ENCODE results near the gene UBE4B.

The UBE4B gene

DNA sequence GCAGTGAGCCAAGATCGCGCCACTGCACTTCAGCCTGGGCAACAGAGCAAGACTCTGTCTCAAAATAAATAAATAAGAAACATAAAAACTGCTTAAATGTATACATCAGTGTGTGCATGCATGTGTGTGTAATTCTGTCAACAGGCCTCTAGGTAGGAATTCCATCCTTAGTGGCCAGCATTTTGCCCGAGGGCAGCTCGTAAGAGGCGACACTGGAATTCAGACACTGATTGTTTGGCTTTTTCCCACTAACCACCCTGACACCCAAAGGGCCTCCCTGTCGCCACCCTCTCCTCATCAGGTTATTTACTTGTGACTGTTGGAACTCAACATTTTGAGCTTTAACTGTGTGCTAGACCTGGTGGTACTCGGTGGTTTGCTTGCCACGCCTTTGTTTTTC is 113.6 kb downstream of the UBE4B start:
- no peaks in the 10 kb centered on the region for H3K9me3 ChIP-seq (ENCODE audit: insufficient read depth, low read depth, low read length)
- H2AK5ac ChIP-seq (ENCODE audit: low read length): no peak overlapping the region
- H2BK120ac ChIP-seq (ENCODE audit: insufficient read depth, low read length, poor library complexity): no peak overlapping the region
- H2BK5ac ChIP-seq (ENCODE audit: low read depth, low read length, poor library complexity): no peak overlapping the region
- DNase-seq: peak; percentile 76 to 89
- H3K4ac ChIP-seq (ENCODE audit: low read depth, low read length): no peak overlapping the region
- no peaks in the 10 kb centered on the region for H3K27me3 ChIP-seq (ENCODE audit: insufficient read depth, low read length)
- H3K18ac ChIP-seq (ENCODE audit: low read length): no peak overlapping the region
- H2BK12ac ChIP-seq (ENCODE audit: low read length): no peak overlapping the region
- H3K9ac ChIP-seq (ENCODE audit: low read length): no peak overlapping the region
- peaks cover 6 to 7% of the 10 kb centered on the region in 2 experiments for H3K36me3 ChIP-seq (ENCODE audit: control insufficient read depth in 1 of 2, insufficient read depth in 2 of 2, low read length in 2 of 2)
- no peak overlapping the region for H2AFZ ChIP-seq (ENCODE audit: insufficient read depth, low read length, poor library complexity)
- H3K4me1 ChIP-seq (ENCODE audit: control insufficient read depth in 1 of 2, insufficient read depth in 2 of 2, low read length in 2 of 2): peaks cover 2% of the 10 kb centered on the region in 2 experiments
- H4K8ac ChIP-seq (ENCODE audit: low read depth, low read length): no peak overlapping the region
- H3K79me2 ChIP-seq (ENCODE audit: control insufficient read depth, insufficient read depth, low read length, poor library complexity): no peaks in the 10 kb centered on the region
- H3K23ac ChIP-seq (ENCODE audit: low read length): no peak overlapping the region
- H3K4me3 ChIP-seq (ENCODE audit: low read depth, low read length): no peak overlapping the region
- no peak overlapping the region for H3K14ac ChIP-seq (ENCODE audit: low read length)
- H3K79me1 ChIP-seq (ENCODE audit: low read length): no peaks in the 10 kb centered on the region
- no CpG with 5 or more reads among the region's 8 CpGs for WGBS (ENCODE audit: extremely low coverage, insufficient coverage, insufficient read length)
- no peak overlapping the region for H3K4me2 ChIP-seq (ENCODE audit: low read length)
- H4K91ac ChIP-seq (ENCODE audit: low read depth, low read length): no peak overlapping the region
- H3K27ac ChIP-seq (ENCODE audit: low read depth, low read length): no peak overlapping the region
- no peak overlapping the region for H4K12ac ChIP-seq (ENCODE audit: low read depth, low read length)

DNA sequence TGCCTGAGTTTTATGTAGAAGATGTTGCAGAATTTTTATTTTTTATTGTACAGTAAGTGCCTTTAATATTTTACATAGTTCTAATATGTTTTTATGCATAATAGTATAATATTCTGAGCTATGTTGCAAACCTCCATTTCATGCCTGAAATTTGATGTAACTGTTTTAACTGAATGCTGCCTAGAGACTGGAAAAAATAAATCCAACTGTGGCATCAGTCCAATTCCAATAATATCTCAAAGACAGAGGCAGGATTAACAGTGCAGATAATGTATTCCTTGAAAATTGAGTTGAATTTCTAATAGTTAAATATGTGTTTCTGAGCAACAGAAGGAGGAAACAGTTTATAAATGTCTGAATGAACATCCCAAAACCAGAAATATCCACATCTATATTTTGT is 116.5 kb downstream of the UBE4B start:
- H3K9me3 ChIP-seq (ENCODE audit: insufficient read depth, low read depth, low read length): no peaks in the 10 kb centered on the region
- no peak overlapping the region for H3K14ac ChIP-seq (ENCODE audit: low read length)
- no peak overlapping the region for H3K18ac ChIP-seq (ENCODE audit: low read length)
- H2AK5ac ChIP-seq (ENCODE audit: low read length): no peak overlapping the region
- no peak overlapping the region for H2BK12ac ChIP-seq (ENCODE audit: low read length)
- H2BK5ac ChIP-seq (ENCODE audit: low read depth, low read length, poor library complexity): no peak overlapping the region
- peaks cover 6 to 11% of the 10 kb centered on the region in 2 experiments for H3K36me3 ChIP-seq (ENCODE audit: control insufficient read depth in 1 of 2, insufficient read depth in 2 of 2, low read length in 2 of 2)
- peaks cover 2% of the 10 kb centered on the region in 2 experiments for H3K4me1 ChIP-seq (ENCODE audit: control insufficient read depth in 1 of 2, insufficient read depth in 2 of 2, low read length in 2 of 2)
- H3K27ac ChIP-seq (ENCODE audit: low read depth, low read length): no peak overlapping the region
- no peaks in the 10 kb centered on the region for H3K79me1 ChIP-seq (ENCODE audit: low read length)
- no peak overlapping the region for H3K9ac ChIP-seq (ENCODE audit: low read length)
- H4K12ac ChIP-seq (ENCODE audit: low read depth, low read length): no peak overlapping the region
- no peak overlapping the region for H2BK120ac ChIP-seq (ENCODE audit: insufficient read depth, low read length, poor library complexity)
- H4K91ac ChIP-seq (ENCODE audit: low read depth, low read length): no peak overlapping the region
- no peak overlapping the region for H3K4me2 ChIP-seq (ENCODE audit: low read length)
- H3K23ac ChIP-seq (ENCODE audit: low read length): no peak overlapping the region
- H3K4me3 ChIP-seq (ENCODE audit: low read depth, low read length): no peak overlapping the region
- DNase-seq: no peak
- H3K79me2 ChIP-seq (ENCODE audit: control insufficient read depth, insufficient read depth, low read length, poor library complexity): no peaks in the 10 kb centered on the region
- H2AFZ ChIP-seq (ENCODE audit: insufficient read depth, low read length, poor library complexity): no peak overlapping the region
- no peak overlapping the region for H4K8ac ChIP-seq (ENCODE audit: low read depth, low read length)
- no peak overlapping the region for H3K4ac ChIP-seq (ENCODE audit: low read depth, low read length)
- no peaks in the 10 kb centered on the region for H3K27me3 ChIP-seq (ENCODE audit: insufficient read depth, low read length)

DNA sequence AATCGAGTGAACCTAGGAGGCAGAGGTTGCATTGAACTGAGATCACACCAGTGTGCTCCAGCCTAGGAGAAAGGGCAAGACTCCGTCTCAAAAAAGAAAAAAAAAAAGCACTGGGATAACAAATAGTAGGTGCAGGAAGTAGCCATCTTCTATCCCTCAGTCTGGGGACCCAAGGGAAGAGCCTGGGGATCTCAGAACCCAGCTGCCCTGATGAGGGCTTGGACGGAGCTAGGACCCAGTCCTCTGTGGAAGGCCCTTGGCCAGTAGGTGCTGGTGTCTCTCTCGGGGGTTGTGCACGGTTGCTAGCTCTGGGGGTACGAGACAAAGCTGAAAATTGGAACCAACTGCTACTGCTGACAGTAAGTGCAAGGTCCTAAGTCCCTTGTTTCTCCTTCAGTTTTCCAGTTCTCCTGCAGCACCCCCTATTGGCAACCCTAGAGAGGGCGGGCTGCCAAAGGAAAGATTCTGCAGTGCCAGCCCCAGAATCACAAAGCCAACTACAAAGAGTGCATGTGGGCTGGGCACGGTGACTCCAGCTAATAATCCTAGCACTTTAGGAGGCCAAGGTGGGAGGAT is 120.0 kb downstream of the UBE4B start:
- no peak overlapping the region for H4K8ac ChIP-seq (ENCODE audit: low read depth, low read length)
- H3K18ac ChIP-seq (ENCODE audit: low read length): no peak overlapping the region
- DNase-seq: peak; percentile 32 to 67
- H3K4me2 ChIP-seq (ENCODE audit: low read length): no peak overlapping the region
- H3K27ac ChIP-seq (ENCODE audit: low read depth, low read length): no peak overlapping the region
- H3K79me2 ChIP-seq (ENCODE audit: control insufficient read depth, insufficient read depth, low read length, poor library complexity): no peaks in the 10 kb centered on the region
- H2AFZ ChIP-seq (ENCODE audit: insufficient read depth, low read length, poor library complexity): no peak overlapping the region
- H3K27me3 ChIP-seq (ENCODE audit: insufficient read depth, low read length): no peaks in the 10 kb centered on the region
- no CpG with 5 or more reads among the region's 8 CpGs for WGBS (ENCODE audit: extremely low coverage, insufficient coverage, insufficient read length)
- no peaks in the 10 kb centered on the region for H3K9me3 ChIP-seq (ENCODE audit: insufficient read depth, low read depth, low read length)
- H2BK120ac ChIP-seq (ENCODE audit: insufficient read depth, low read length, poor library complexity): no peak overlapping the region
- H4K12ac ChIP-seq (ENCODE audit: low read depth, low read length): peak overlapping the region; percentile 52
- H3K36me3 ChIP-seq (ENCODE audit: control insufficient read depth in 1 of 2, insufficient read depth in 2 of 2, low read length in 2 of 2): peaks cover 11 to 16% of the 10 kb centered on the region in 2 experiments
- H3K23ac ChIP-seq (ENCODE audit: low read length): no peak overlapping the region
- no peak overlapping the region for H3K4ac ChIP-seq (ENCODE audit: low read depth, low read length)
- no peak overlapping the region for H3K9ac ChIP-seq (ENCODE audit: low read length)
- H3K14ac ChIP-seq (ENCODE audit: low read length): no peak overlapping the region
- no peak overlapping the region for H3K4me3 ChIP-seq (ENCODE audit: low read depth, low read length)
- H4K91ac ChIP-seq (ENCODE audit: low read depth, low read length): no peak overlapping the region
- no peaks in the 10 kb centered on the region for H3K4me1 ChIP-seq (ENCODE audit: control insufficient read depth in 1 of 2, insufficient read depth in 2 of 2, low read length in 2 of 2)
- no peak overlapping the region for H2AK5ac ChIP-seq (ENCODE audit: low read length)
- no peaks in the 10 kb centered on the region for H3K79me1 ChIP-seq (ENCODE audit: low read length)
- no peak overlapping the region for H2BK5ac ChIP-seq (ENCODE audit: low read depth, low read length, poor library complexity)
- H2BK12ac ChIP-seq (ENCODE audit: low read length): no peak overlapping the region

DNA sequence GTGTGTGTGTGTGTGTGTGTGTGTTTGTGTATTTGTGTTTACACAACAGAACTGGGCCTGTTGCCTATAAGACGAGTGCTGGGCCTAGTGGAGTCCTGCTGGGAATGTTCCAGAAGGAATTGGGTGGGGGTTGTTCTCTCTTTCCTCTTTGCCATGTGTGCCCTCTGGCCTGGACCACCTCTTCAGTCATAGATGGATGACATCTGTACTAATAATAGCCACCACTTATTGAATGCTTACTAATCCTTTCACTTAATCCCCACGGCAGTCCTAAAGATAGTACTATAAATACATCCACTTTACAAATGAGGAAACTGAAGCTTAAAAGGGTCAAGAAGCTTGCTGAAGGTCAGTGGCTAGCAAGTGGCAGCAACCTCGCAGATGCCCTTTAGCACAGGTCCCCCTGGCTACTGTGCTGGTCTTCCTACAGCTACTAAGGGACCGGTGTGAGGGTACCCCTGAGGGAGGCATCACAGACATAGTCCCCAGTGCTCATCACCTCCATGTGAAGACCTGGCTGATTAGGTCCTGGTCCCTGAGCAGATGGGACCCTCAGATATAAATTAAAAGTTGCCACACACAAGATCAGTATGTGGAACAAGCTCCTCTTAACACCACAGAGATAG is 122.4 kb downstream of the UBE4B start:
- no CpG with 5 or more reads among the region's 4 CpGs for WGBS (ENCODE audit: extremely low coverage, insufficient coverage, insufficient read length)

More for the DNA sequence above, 122.4 kb downstream of the UBE4B start:
- Histone ChIP-seq H3K9me3 (ENCODE audit: insufficient read depth, low read depth, low read length) (no peaks in the 10 kb centered on the region), H3K79me2 (ENCODE audit: control insufficient read depth, insufficient read depth, low read length, poor library complexity) (no peaks in the 10 kb centered on the region), H3K27ac (ENCODE audit: low read depth, low read length) (no peak overlapping the region), H2BK5ac (ENCODE audit: low read depth, low read length, poor library complexity) (no peak overlapping the region), H4K8ac (ENCODE audit: low read depth, low read length) (no peak overlapping the region), H2AFZ (ENCODE audit: insufficient read depth, low read length, poor library complexity) (no peak overlapping the region), H3K14ac (ENCODE audit: low read length) (no peak overlapping the region), H3K9ac (ENCODE audit: low read length) (no peak overlapping the region), H4K12ac (ENCODE audit: low read depth, low read length) (no peak overlapping the region), H2BK120ac (ENCODE audit: insufficient read depth, low read length, poor library complexity) (no peak overlapping the region), H3K4ac (ENCODE audit: low read depth, low read length) (no peak overlapping the region), H3K27me3 (ENCODE audit: insufficient read depth, low read length) (no peaks in the 10 kb centered on the region), H3K4me3 (ENCODE audit: low read depth, low read length) (no peak overlapping the region), H3K23ac (ENCODE audit: low read length) (no peak overlapping the region), H3K18ac (ENCODE audit: low read length) (no peak overlapping the region), H4K91ac (ENCODE audit: low read depth, low read length) (no peak overlapping the region), H3K4me2 (ENCODE audit: low read length) (no peak overlapping the region), H3K4me1 (ENCODE audit: control insufficient read depth in 1 of 2, insufficient read depth in 2 of 2, low read length in 2 of 2) (no peaks in the 10 kb centered on the region), H2AK5ac (ENCODE audit: low read length) (no peak overlapping the region), H2BK12ac (ENCODE audit: low read length) (no peak overlapping the region), H3K79me1 (ENCODE audit: low read length) (no peaks in the 10 kb centered on the region), H3K36me3 (ENCODE audit: control insufficient read depth in 1 of 2, insufficient read depth in 2 of 2, low read length in 2 of 2) (peaks cover 12 to 22% of the 10 kb centered on the region in 2 experiments)
- DNase-seq: no peak
